Colon (tissue), 2 donors: ENCODE results near the gene SPATA6.
A peak's percentile ranks its signal among the peaks of the same experiment; 100 is the strongest.
"Not testable (repeated sequence)": the region's sequence is repeated elsewhere in the genome, so short reads cannot be mapped to it uniquely, and the experiment has no call there.

ENCODE experiments used
- FAIRE-seq: peaks from 2 replicates; lab custom pipeline; 2012; peaks lifted over from hg19 to GRCh38; lab: Jason Lieb, UNC
- donor health status: control.
- donor health status: control.

Gene SPATA6

GRCh38 chr1:48471691-48472576 is at the start of gene SPATA6:
Gene SPATA6 (minus strand): TSS chr1:48472204. CDS start chr1:48472008, 196 bp downstream.
- FAIRE-seq: no peak

- not testable (repeated sequence) for FAIRE-seq
Measured at GRCh38 chr1:48519896-48520295, 47.9 kb upstream of the SPATA6 start.

- no peak for FAIRE-seq
Measured at GRCh38 chr1:48506870-48507269, 34.9 kb upstream of the SPATA6 start.

GRCh38 chr1:48500541-48501450 is 28.8 kb upstream of the SPATA6 start:
- FAIRE-seq: no peak

GRCh38 chr1:48499211-48499735 is 27.3 kb upstream of the SPATA6 start:
- FAIRE-seq: no peak

- FAIRE-seq: no peak
Measured at GRCh38 chr1:48498096-48498791, 26.2 kb upstream of the SPATA6 start.

GRCh38 chr1:48495911-48496310 is 23.9 kb upstream of the SPATA6 start:
- FAIRE-seq: no peak

GRCh38 chr1:48495166-48495565 is 23.2 kb upstream of the SPATA6 start:
- FAIRE-seq: no peak

GRCh38 chr1:48493970-48494769 is 22.2 kb upstream of the SPATA6 start:
- no peak for FAIRE-seq

- FAIRE-seq: no peak
Measured at GRCh38 chr1:48493041-48493440, 21.0 kb upstream of the SPATA6 start.

- FAIRE-seq: peak; percentile 18
Measured at GRCh38 chr1:48492392-48492791, 20.4 kb upstream of the SPATA6 start.

GRCh38 chr1:48488721-48489120 is 16.7 kb upstream of the SPATA6 start:
- no peak for FAIRE-seq

- no peak for FAIRE-seq
Measured at GRCh38 chr1:48480504-48480903, 8.5 kb upstream of the SPATA6 start.

GRCh38 chr1:48480023-48480422 is 8.0 kb upstream of the SPATA6 start:
- FAIRE-seq: not testable (repeated sequence)

GRCh38 chr1:48472638-48473037 is 634 bp upstream of the SPATA6 start:
- no peak for FAIRE-seq

GRCh38 chr1:48470950-48471690 is 884 bp downstream of the SPATA6 start:
- FAIRE-seq: no peak

- no peak for FAIRE-seq
Measured at GRCh38 chr1:48470481-48470855, 1.5 kb downstream of the SPATA6 start.

- FAIRE-seq: no peak
Measured at GRCh38 chr1:48469616-48470480, 2.2 kb downstream of the SPATA6 start.

GRCh38 chr1:48466594-48466993 is 5.4 kb downstream of the SPATA6 start:
- FAIRE-seq: no peak
